HCT116 (cell line): ENCODE results near the gene TNNI2. TPM values are rescaled to one million over a fixed set of nuclear protein-coding genes. Genes with fewer than 3 reads are reported as not detected.
A peak's percentile ranks its signal among the peaks of the same experiment; 100 is the strongest.

Experiments used
- ATAC-seq: fragments of 200-7000 bp; cut with Tn5 transposase; 2 replicates; pipeline ENCODE4 v1.9.1; 2020; ENCODE audit warnings: mild to moderate bottlenecking, moderate library complexity
- BruUV-seq: library from RNA; stranded (reverse); fragments of 400-500 nt; replicated peaks from 2 replicates; lab custom pipeline; 2021; lab: Mats Ljungman, UMichigan
- CTCF ChIA-PET: fragments of 300-600 bp; sonication (Branson Sonifier 250); formaldehyde crosslinking; loops from one replicate; lab custom pipeline; 2021; ENCODE audit warnings: antibody characterized with exemption; lab: Charles Lee
- POLR2A ChIA-PET: fragments of 300-600, 350-600 bp; sonication (Branson Sonifier 250); formaldehyde crosslinking; loops from one replicate; lab custom pipeline; 2021; ENCODE audit warnings: antibody characterized with exemption; lab: Charles Lee
- RAD21 ChIA-PET, 2 experiments: fragments of 300-600 bp; sonication (Branson Sonifier 250); formaldehyde crosslinking; loops; one replicate each; lab custom pipeline; 2023; ENCODE audit warnings: low total read pairs in 2 of 2; ENCODE audit not compliant: uncharacterized antibody in 2 of 2, unreplicated experiment in 2 of 2, low non-redundant PET in 1 of 2; lab: Charles Lee
- DNase-seq: peaks from one replicate; pipeline ENCODE4 v3.0.0-alpha.2; 2010; ENCODE audit warnings: low read depth, low spot score
- H2AFZ ChIP-seq: fragments of 200-600 bp; shearing (Covaris generic), sonication (generic); 2 replicates; pipeline ENCODE4 v1.6.1; 2017; ENCODE audit warnings: low read depth, mixed run types, mixed read lengths, antibody characterized with exemption, low read length; ENCODE audit not compliant: poor library complexity, severe bottlenecking
- H3K27ac ChIP-seq: 2 replicates; pipeline ENCODE4 v1.5.1; 2012; ENCODE audit warnings: low read depth, low read length
- H3K27me3 ChIP-seq: fragments of 200-600 bp; sonication (generic); 2 replicates; pipeline ENCODE4 v1.6.1; 2016; ENCODE audit warnings: mixed run types, low read length, mixed read lengths; ENCODE audit not compliant: insufficient read depth
- H3K36me3 ChIP-seq, 2 experiments: fragments of 200-500 bp in 1 of 2; fragments of 200-600 bp in 1 of 2; sonication (Bioruptor generic) in 1 of 2; sonication (generic) in 1 of 2; 2 replicates each; pipeline versions ENCODE4 v1.5.1 to v1.6.1; 2014 to 2016; ENCODE audit warnings: low read length in 2 of 2, inconsistent platforms in 1 of 2, mixed read lengths in 1 of 2, mixed run types in 1 of 2; ENCODE audit not compliant: insufficient read depth in 2 of 2, control insufficient read depth in 1 of 2
- H3K4me1 ChIP-seq, 2 experiments: fragments of 200-600 bp in 1 of 2; sonication (generic) in 1 of 2; 2 replicates each; pipeline versions ENCODE4 v1.5.1 to v1.6.1; 2012 to 2017; ENCODE audit warnings: low read length in 2 of 2, inconsistent platforms in 1 of 2, mild to moderate bottlenecking in 1 of 2, mixed read lengths in 1 of 2, mixed run types in 1 of 2, moderate library complexity in 1 of 2; ENCODE audit not compliant: insufficient read depth in 2 of 2, control insufficient read depth in 1 of 2
- H3K4me2 ChIP-seq: fragments of 200-600 bp; sonication (generic); 2 replicates; pipeline ENCODE4 v1.6.1; 2017; ENCODE audit warnings: mixed run types, low read length, mixed read lengths
- H3K4me3 ChIP-seq, 2 experiments: fragments of 200-600 bp in 1 of 2; sonication (generic) in 1 of 2; replicated peaks in 1 of 2; 2 replicates each; pipeline ENCODE4 v1.5.1; 2011 to 2016; ENCODE audit warnings: low read length in 2 of 2, control low read depth in 1 of 2, low read depth in 1 of 2, mild to moderate bottlenecking in 1 of 2, mixed read lengths in 1 of 2, mixed run types in 1 of 2
- H3K79me2 ChIP-seq: fragments of 200-600 bp; sonication (generic); 2 replicates; pipeline ENCODE4 v1.6.1; 2017; ENCODE audit warnings: mild to moderate bottlenecking, mixed run types, low read length, moderate library complexity, mixed read lengths; ENCODE audit not compliant: insufficient read depth
- H3K9ac ChIP-seq: fragments of 200-600 bp; sonication (generic); 2 replicates; pipeline ENCODE4 v1.6.1; 2016; ENCODE audit warnings: low read length, mixed read lengths
- H3K9me2 ChIP-seq: fragments of 200-600 bp; sonication (generic), shearing (Covaris generic); 2 replicates; pipeline ENCODE4 v1.6.1; 2017; ENCODE audit warnings: mixed run types, mild to moderate bottlenecking, moderate library complexity; ENCODE audit not compliant: insufficient read depth
- H3K9me3 ChIP-seq, 2 experiments: fragments of 200-500 bp in 1 of 2; fragments of 200-600 bp in 1 of 2; sonication (Bioruptor generic) in 1 of 2; sonication (generic) in 1 of 2; 2 replicates each; pipeline ENCODE4 v1.6.1; 2014 to 2017; ENCODE audit warnings: low read length in 2 of 2, mixed read lengths in 2 of 2, inconsistent platforms in 1 of 2, low read depth in 1 of 2, mild to moderate bottlenecking in 1 of 2, mixed run types in 1 of 2, moderate library complexity in 1 of 2; ENCODE audit not compliant: control insufficient read depth in 1 of 2, insufficient read depth in 1 of 2
- H4K20me1 ChIP-seq: fragments of 200-600 bp; sonication (generic), shearing (Covaris generic); 2 replicates; pipeline ENCODE4 v1.6.1; 2017; ENCODE audit warnings: mixed run types, mild to moderate bottlenecking, moderate library complexity; ENCODE audit not compliant: insufficient read depth
- CTCF ChIP-seq, 3 experiments: fragments of 200-600 bp in 1 of 3; sonication (generic) in 1 of 3; IDR thresholded peaks in 2 of 3; conservative IDR thresholded peaks in 1 of 3; 2 replicates each; pipeline ENCODE4 v1.5.1; 2012 to 2017; ENCODE audit warnings: low read depth in 2 of 3, low read length in 2 of 3, antibody characterized with exemption in 1 of 3, borderline replicate concordance in 1 of 3, control low read depth in 1 of 3, mild to moderate bottlenecking in 1 of 3, mixed read lengths in 1 of 3, mixed run types in 1 of 3, moderate library complexity in 1 of 3; ENCODE audit not compliant: insufficient read depth in 1 of 3
- ELF1 ChIP-seq: IDR thresholded peaks from 2 replicates; pipeline ENCODE4 v1.6.1; 2012; ENCODE audit warnings: low read depth, borderline replicate concordance
- EZH2phosphoT487 ChIP-seq: fragments of 200-600 bp; IDR thresholded peaks from 2 replicates; pipeline ENCODE4 v1.6.1; 2018; ENCODE audit warnings: antibody characterized with exemption, borderline replicate concordance
- FOSL1 ChIP-seq: IDR thresholded peaks from 2 replicates; pipeline ENCODE4 v1.6.1; 2012; ENCODE audit warnings: low read depth
- JUND ChIP-seq: IDR thresholded peaks from 2 replicates; pipeline ENCODE4 v1.6.1; 2012
- RAD21 ChIP-seq: IDR thresholded peaks from 2 replicates; pipeline ENCODE4 v1.6.1; 2012; ENCODE audit warnings: low read depth, mild to moderate bottlenecking
- REST ChIP-seq: IDR thresholded peaks from 2 replicates; pipeline ENCODE4 v1.6.1; 2012; ENCODE audit warnings: low read depth
- SIN3A ChIP-seq: IDR thresholded peaks from 2 replicates; pipeline ENCODE4 v1.6.1; 2012; ENCODE audit warnings: low read depth
- SRF ChIP-seq: IDR thresholded peaks from 2 replicates; pipeline ENCODE4 v1.6.1; 2012; ENCODE audit warnings: low read depth
- YY1 ChIP-seq: IDR thresholded peaks from 2 replicates; pipeline ENCODE4 v1.6.1; 2011; ENCODE audit warnings: low read length, low read depth, moderate library complexity, mild to moderate bottlenecking; ENCODE audit not compliant: insufficient replicate concordance; ENCODE audit errors: extremely low read depth
- ZFX ChIP-seq: fragments of 450-650 bp; IDR thresholded peaks from 2 replicates; pipeline ENCODE4 v1.6.1; 2017
- intact Hi-C: fragments of 100-400 bp; cut with micrococcal nuclease; formaldehyde crosslinking; loops from 2 replicates; pipeline ENCODE4 v1.10.0; 2022
- total RNA-seq: library from RNA; stranded (reverse); gene quantifications from one replicate; pipeline ENCODE4 v1.2.1, GENCODE V29; 2021; ENCODE audit not compliant: unreplicated experiment

TNNI2 gene
- total RNA-seq, 1 experiment from 2014 or later: not detected

GRCh38 chr11:1869427-1870325 is 30.9 kb downstream of the TNNI2 start:
- ChIA-PET CTCF (no interaction called here), RAD21 (no interaction called here), POLR2A (no interaction called here)
- peak; percentile 71 for ATAC-seq
- no TSS peak for BruUV-seq
- no peak overlapping the region for H3K4me3 ChIP-seq
- no peak overlapping the region for H3K27ac ChIP-seq
- no peaks in the 10 kb centered on the region for H4K20me1 ChIP-seq
- TF ChIP-seq ELF1 (no peak), CTCF (IDR thresholded peaks at IDR 0.05 in 2 of 3, conservative IDR thresholded peaks at IDR 0.05 in 1 of 3; ENCODE audit: borderline replicate concordance in 1 of 3, insufficient read depth in 1 of 3, low read depth in 2 of 3, low read length in 2 of 3) (peak in 2 of 3 experiments; percentile 35 to 44; a peak in 3 of 6 replicates)
- no peaks in the 10 kb centered on the region for H3K27me3 ChIP-seq
- H3K36me3 ChIP-seq: no peaks in the 10 kb centered on the region
- H3K9ac ChIP-seq: no peak overlapping the region
- no peak overlapping the region for H2AFZ ChIP-seq
- intact Hi-C loops: no loop called here
- H3K9me2 ChIP-seq: no peaks in the 10 kb centered on the region
- no peaks in the 10 kb centered on the region for H3K79me2 ChIP-seq
- no peaks in the 10 kb centered on the region for H3K9me3 ChIP-seq
- H3K4me1 ChIP-seq: peaks cover 3 to 5% of the 10 kb centered on the region in 2 experiments; a peak in 2 of 4 replicates
- H3K4me2 ChIP-seq: no peak overlapping the region
- no peak for DNase-seq

- no peaks in the 10 kb centered on the region; a peak in 1 of 4 replicates for H3K4me1 ChIP-seq
- ChIA-PET CTCF (no interaction called here), POLR2A (no interaction called here), RAD21 (no interaction called here)
- no peaks in the 10 kb centered on the region for H3K79me2 ChIP-seq
- no peaks in the 10 kb centered on the region for H3K9me2 ChIP-seq
- no peaks in the 10 kb centered on the region for H4K20me1 ChIP-seq
- intact Hi-C loops: no loop called here
- H3K9ac ChIP-seq: no peak overlapping the region
- H3K9me3 ChIP-seq: no peaks in the 10 kb centered on the region
- H3K27me3 ChIP-seq: no peaks in the 10 kb centered on the region
- no peak overlapping the region for H2AFZ ChIP-seq
- no TSS peak for BruUV-seq
- no peak overlapping the region for H3K27ac ChIP-seq
- DNase-seq (no peak), ATAC-seq (no peak)
- H3K4me3 ChIP-seq: no peak overlapping the region
- no peaks in the 10 kb centered on the region for H3K36me3 ChIP-seq
- H3K4me2 ChIP-seq: no peak overlapping the region
- TF ChIP-seq RAD21: no peak
- no peak for TF ChIP-seq SIN3A
- TF ChIP-seq REST: no peak
- TF ChIP-seq JUND: no peak
- TF ChIP-seq FOSL1: no peak
- no peak for TF ChIP-seq YY1
- TF ChIP-seq SRF: no peak
- TF ChIP-seq ZFX: no peak
- no peak for TF ChIP-seq EZH2phosphoT487
- TF ChIP-seq CTCF (IDR thresholded peaks at IDR 0.05 in 2 of 3, conservative IDR thresholded peaks at IDR 0.05 in 1 of 3; ENCODE audit: borderline replicate concordance in 1 of 3, insufficient read depth in 1 of 3, low read depth in 2 of 3, low read length in 2 of 3): no peak
Measured at GRCh38 chr11:1870326-1870696, 31.5 kb downstream of the TNNI2 start.
